Mesenchymal stem cell (in vitro differentiated cells and primary cell): ENCODE results near the gene SEPTIN10.
A peak's percentile ranks its signal among the peaks of the same experiment; 100 is the strongest.

Experiments used
- DNase-seq: peaks from one replicate; pipeline ENCODE4 v3.0.0-alpha.2; 2013
- H2AFZ ChIP-seq: one replicate; pipeline ENCODE4 v1.6.1; 2013; ENCODE audit warnings: low read depth, mild to moderate bottlenecking, control low read depth, inconsistent platforms, low read length, moderate library complexity
- H2AK5ac ChIP-seq: 2 replicates; pipeline ENCODE4 v1.6.1; 2013; ENCODE audit warnings: low read length, moderate library complexity, mild to moderate bottlenecking, inconsistent platforms; ENCODE audit not compliant: severe bottlenecking
- H2BK120ac ChIP-seq: one replicate; pipeline ENCODE4 v1.6.1; 2013; ENCODE audit warnings: low read depth, mild to moderate bottlenecking, inconsistent platforms, low read length, moderate library complexity
- H2BK12ac ChIP-seq, 2 experiments: one replicate each; pipeline ENCODE4 v1.6.1; 2013; ENCODE audit warnings: inconsistent platforms in 2 of 2, low read length in 2 of 2, mild to moderate bottlenecking in 2 of 2, moderate library complexity in 2 of 2, control low read depth in 1 of 2
- H2BK15ac ChIP-seq: one replicate; pipeline ENCODE4 v1.6.1; 2013; ENCODE audit warnings: mild to moderate bottlenecking, low read depth, inconsistent platforms; ENCODE audit not compliant: poor library complexity, severe bottlenecking
- H2BK5ac ChIP-seq: 2 replicates; pipeline ENCODE4 v1.6.1; 2013; ENCODE audit warnings: low read depth, mild to moderate bottlenecking, low read length, control low read depth, inconsistent platforms; ENCODE audit not compliant: poor library complexity, severe bottlenecking
- H3K14ac ChIP-seq, 2 experiments: one replicate each; pipeline ENCODE4 v1.6.1; 2013; ENCODE audit warnings: inconsistent platforms in 2 of 2, low read length in 2 of 2, control low read depth in 1 of 2, mild to moderate bottlenecking in 1 of 2, moderate library complexity in 1 of 2
- H3K18ac ChIP-seq, 2 experiments: one replicate each; pipeline ENCODE4 v1.6.1; 2013; ENCODE audit warnings: inconsistent platforms in 2 of 2, low read length in 2 of 2, control low read depth in 1 of 2, low read depth in 1 of 2, mild to moderate bottlenecking in 1 of 2
- H3K23ac ChIP-seq, 2 experiments: one replicate each; pipeline ENCODE4 v1.6.1; 2013; ENCODE audit warnings: inconsistent platforms in 2 of 2, low read length in 2 of 2, mild to moderate bottlenecking in 2 of 2, moderate library complexity in 2 of 2, control low read depth in 1 of 2
- H3K27ac ChIP-seq: 2 replicates; pipeline ENCODE4 v1.5.1; 2013; ENCODE audit warnings: mild to moderate bottlenecking, moderate library complexity, low read length, control low read depth, inconsistent platforms; ENCODE audit not compliant: poor library complexity, severe bottlenecking
- H3K27me3 ChIP-seq, 2 experiments: 2 replicates each; pipeline versions ENCODE4 v1.6.1 to v1.7.0; 2013; ENCODE audit warnings: low read length in 2 of 2, mild to moderate bottlenecking in 2 of 2, moderate library complexity in 2 of 2, control low read depth in 1 of 2, inconsistent platforms in 1 of 2; ENCODE audit not compliant: control insufficient read depth in 1 of 2, insufficient read depth in 1 of 2
- H3K36me3 ChIP-seq, 2 experiments: 2 replicates each; pipeline versions ENCODE4 v1.6.1 to v1.7.0; 2013; ENCODE audit warnings: low read length in 2 of 2, control low read depth in 1 of 2, inconsistent platforms in 1 of 2, low read depth in 1 of 2, mild to moderate bottlenecking in 1 of 2; ENCODE audit not compliant: insufficient read depth in 2 of 2, control insufficient read depth in 1 of 2
- H3K4ac ChIP-seq, 2 experiments: one replicate each; pipeline ENCODE4 v1.6.1; 2013; ENCODE audit warnings: inconsistent platforms in 2 of 2, low read length in 2 of 2, mild to moderate bottlenecking in 2 of 2, moderate library complexity in 2 of 2, control low read depth in 1 of 2, low read depth in 1 of 2
- H3K4me1 ChIP-seq: 2 replicates; pipeline ENCODE4 v1.6.1; 2013; ENCODE audit warnings: low read depth, low read length, control low read depth; ENCODE audit not compliant: control insufficient read depth, insufficient read depth
- H3K4me2 ChIP-seq: 2 replicates; pipeline ENCODE4 v1.6.1; 2013; ENCODE audit warnings: low read length, mild to moderate bottlenecking, inconsistent platforms; ENCODE audit not compliant: poor library complexity, severe bottlenecking
- H3K4me3 ChIP-seq, 2 experiments: 2 replicates each; pipeline versions ENCODE4 v1.5.1 to v1.7.0; 2013; ENCODE audit warnings: low read length in 2 of 2, mild to moderate bottlenecking in 2 of 2, control low read depth in 1 of 2, low read depth in 1 of 2; ENCODE audit not compliant: insufficient read depth in 1 of 2
- H3K79me1 ChIP-seq: replicated peaks from 2 replicates; pipeline ENCODE4 v1.6.1; 2013; ENCODE audit warnings: mild to moderate bottlenecking, control low read depth, low read length, inconsistent platforms; ENCODE audit not compliant: poor library complexity, severe bottlenecking
- H3K9ac ChIP-seq: 2 replicates; pipeline ENCODE4 v1.7.0; 2013; ENCODE audit warnings: mild to moderate bottlenecking, low read length, moderate library complexity
- H3K9me3 ChIP-seq: 2 replicates; pipeline ENCODE4 v1.7.0; 2013; ENCODE audit warnings: mild to moderate bottlenecking, low read length; ENCODE audit not compliant: control insufficient read depth
- H4K8ac ChIP-seq: one replicate; pipeline ENCODE4 v1.6.1; 2013; ENCODE audit warnings: inconsistent platforms, mild to moderate bottlenecking, low read length, moderate library complexity
- H4K91ac ChIP-seq: one replicate; pipeline ENCODE4 v1.6.1; 2013; ENCODE audit warnings: mild to moderate bottlenecking, low read length, inconsistent platforms
- WGBS: methylation state at CpG from one replicate; pipeline ENCODE4 v1.1.7; 2013; ENCODE audit warnings: mixed read lengths; 5-methylcytosine and 5-hydroxymethylcytosine counted together

Gene SEPTIN10

DNA sequence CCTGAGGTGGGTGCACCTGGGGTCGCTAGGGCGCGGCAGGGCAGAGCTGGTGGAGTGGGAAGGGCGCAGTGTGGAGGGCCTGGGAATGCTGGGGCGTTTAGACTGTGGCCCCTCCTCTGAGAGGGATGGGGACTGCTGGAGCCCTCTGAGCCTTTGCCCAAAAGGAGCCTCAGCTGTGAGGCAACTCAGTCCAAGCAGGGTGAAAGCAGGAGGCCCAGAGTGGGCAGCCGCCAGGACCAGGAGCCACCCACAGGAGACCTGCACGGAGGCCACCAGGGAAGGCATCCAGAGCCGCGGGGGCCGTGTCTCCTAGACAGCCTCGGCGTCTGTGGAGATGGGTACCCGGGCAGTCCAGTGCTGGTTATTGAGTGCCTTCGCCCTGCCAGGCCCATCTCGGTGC lies 114.9 kb downstream of the SEPTIN10 start:
- H3K4me1 ChIP-seq: peaks cover 13% of the 10 kb centered on the region
- H4K91ac ChIP-seq: no peak overlapping the region
- H3K23ac ChIP-seq: no peak overlapping the region
- H2AK5ac ChIP-seq: no peak overlapping the region
- H3K9me3 ChIP-seq: no peaks in the 10 kb centered on the region
- H3K9ac ChIP-seq: no peak overlapping the region
- H3K27ac ChIP-seq: no peak overlapping the region
- H3K27me3 ChIP-seq: peaks cover 0 to 3% of the 10 kb centered on the region in 2 experiments
- H2BK120ac ChIP-seq: no peak overlapping the region
- no peak overlapping the region for H3K14ac ChIP-seq
- no peak for DNase-seq
- H3K4ac ChIP-seq: no peak overlapping the region
- peaks cover 4 to 10% of the 10 kb centered on the region in 2 experiments for H3K36me3 ChIP-seq
- H4K8ac ChIP-seq: no peak overlapping the region
- no peak overlapping the region for H2BK5ac ChIP-seq
- H3K79me1 ChIP-seq: no peaks in the 10 kb centered on the region
- no peak overlapping the region for H3K4me2 ChIP-seq
- no peak overlapping the region for H2BK15ac ChIP-seq
- H3K4me3 ChIP-seq: no peak overlapping the region
- H2AFZ ChIP-seq: no peak overlapping the region
- 91% methylated on average over 15 of the region's 15 CpGs for WGBS
- no peak overlapping the region for H3K18ac ChIP-seq
- H2BK12ac ChIP-seq: no peak overlapping the region

DNA sequence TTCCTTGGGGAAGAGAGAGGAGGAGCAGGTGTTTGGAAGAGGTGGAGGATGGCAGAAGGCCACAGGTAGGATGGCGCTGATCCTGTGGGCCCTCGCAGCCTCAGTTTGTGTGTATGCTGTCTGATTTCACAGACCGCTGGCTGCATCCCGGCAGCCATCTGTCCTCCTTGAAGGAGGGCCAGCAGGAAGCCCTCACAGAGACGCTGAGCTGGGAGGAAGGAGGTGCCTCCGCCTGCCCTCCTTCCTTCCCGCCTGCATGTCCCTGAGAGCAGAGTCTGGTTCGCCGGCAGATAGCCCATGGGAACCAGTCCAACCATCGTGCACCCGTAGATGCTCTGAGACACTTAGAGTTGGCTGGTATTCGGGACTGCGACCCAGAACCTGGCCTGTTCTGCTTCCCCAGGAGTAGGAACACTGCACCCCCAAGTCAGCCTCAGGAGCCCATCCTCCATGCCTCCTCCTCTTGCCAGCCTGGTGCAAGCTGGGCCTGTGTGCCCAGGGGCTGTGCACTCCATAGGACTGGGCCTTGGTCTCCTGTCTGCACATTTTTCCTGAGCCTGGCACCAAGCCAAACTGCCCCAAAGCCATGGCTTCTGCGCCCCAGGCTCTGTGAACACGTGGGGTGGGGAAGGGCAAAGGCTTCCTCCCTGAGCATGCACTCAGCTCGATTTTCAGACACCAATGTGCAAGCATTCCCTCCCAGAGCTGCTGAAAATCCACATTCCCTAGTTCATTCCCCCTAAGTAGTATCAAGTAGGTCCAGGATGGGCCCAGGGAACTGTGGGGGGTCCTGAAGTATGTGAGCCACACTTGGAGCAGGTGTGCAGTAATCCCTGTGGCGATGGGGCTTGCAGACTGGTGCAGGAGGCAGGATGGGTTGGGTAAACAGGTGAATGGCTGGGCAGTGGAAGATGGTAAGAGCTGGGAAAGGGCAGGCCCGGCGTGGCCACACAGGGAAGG lies 115.6 kb downstream of the SEPTIN10 start:
- Histone ChIP-seq H3K9ac (no peak overlapping the region), H3K4ac (no peak overlapping the region), H2AFZ (no peak overlapping the region), H3K36me3 (peaks cover 7% of the 10 kb centered on the region in 2 experiments), H2BK12ac (no peak overlapping the region), H2BK120ac (no peak overlapping the region), H3K4me2 (no peak overlapping the region), H3K4me1 (peaks cover 13% of the 10 kb centered on the region), H3K23ac (no peak overlapping the region), H3K79me1 (no peaks in the 10 kb centered on the region), H3K27me3 (peaks cover 0 to 3% of the 10 kb centered on the region in 2 experiments), H2BK15ac (no peak overlapping the region), H3K27ac (no peak overlapping the region), H4K8ac (no peak overlapping the region), H4K91ac (no peak overlapping the region), H2BK5ac (no peak overlapping the region), H3K18ac (peak overlapping the region in 1 of 2 experiments; percentile 38), H3K14ac (peak overlapping the region in 1 of 2 experiments; percentile 55), H3K9me3 (no peaks in the 10 kb centered on the region), H2AK5ac (no peak overlapping the region), H3K4me3 (no peak overlapping the region)
- WGBS: 84% methylated on average over 18 of the region's 19 CpGs
- DNase-seq: no peak

DNA sequence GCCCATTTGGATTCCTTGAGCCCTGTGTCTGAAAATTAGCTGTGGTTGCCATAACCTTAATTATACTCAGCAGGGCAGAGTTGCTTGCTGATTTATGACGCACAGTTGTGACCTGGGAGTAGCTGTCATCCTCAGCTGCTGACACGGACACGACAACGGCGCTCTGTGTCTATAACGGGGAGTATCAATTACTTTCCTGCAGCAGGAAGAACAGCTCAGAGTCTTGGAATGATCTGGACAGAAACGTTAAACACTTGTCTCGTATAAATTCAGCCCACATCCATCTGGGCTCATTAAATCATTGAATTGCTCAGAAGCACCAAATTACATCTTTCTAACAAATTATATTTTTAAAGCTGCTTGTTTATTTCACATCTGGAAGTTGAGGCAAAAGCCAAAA lies 116.3 kb downstream of the SEPTIN10 start:
- Histone ChIP-seq H2BK12ac (no peak overlapping the region), H2AK5ac (no peak overlapping the region), H3K4ac (no peak overlapping the region), H3K36me3 (peaks cover 11 to 14% of the 10 kb centered on the region in 2 experiments), H3K4me3 (no peak overlapping the region), H4K91ac (no peak overlapping the region), H3K79me1 (no peaks in the 10 kb centered on the region), H2BK120ac (no peak overlapping the region), H3K23ac (no peak overlapping the region), H3K18ac (no peak overlapping the region), H2AFZ (no peak overlapping the region), H3K4me2 (no peak overlapping the region), H3K27ac (no peak overlapping the region), H3K27me3 (peaks cover 0 to 3% of the 10 kb centered on the region in 2 experiments), H2BK5ac (no peak overlapping the region), H4K8ac (no peak overlapping the region), H3K9ac (no peak overlapping the region), H3K14ac (no peak overlapping the region), H3K9me3 (no peaks in the 10 kb centered on the region), H2BK15ac (no peak overlapping the region), H3K4me1 (peaks cover 13% of the 10 kb centered on the region)
- WGBS: 7% methylated on average over 8 of the region's 8 CpGs
- peak; percentile 57 for DNase-seq

DNA sequence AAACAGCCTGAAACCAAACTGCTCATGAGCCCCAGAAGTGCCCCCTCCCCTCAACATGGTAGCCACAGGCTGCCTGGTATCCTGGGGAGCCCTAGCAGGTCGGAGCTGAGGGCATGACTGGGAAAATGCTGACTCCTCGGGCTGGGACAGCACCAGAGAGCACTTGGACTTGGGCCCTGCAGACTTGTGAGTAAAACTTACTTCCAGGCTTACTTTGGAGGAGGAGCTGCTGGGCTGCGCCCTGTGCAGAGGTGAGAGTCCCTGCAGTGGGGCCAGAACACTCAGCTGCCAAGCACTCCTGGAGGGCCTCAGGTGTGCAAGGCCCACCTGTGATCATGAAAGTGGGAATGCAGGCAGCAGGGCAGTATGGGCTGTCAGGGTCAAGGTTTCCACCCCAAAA lies 119.4 kb downstream of the SEPTIN10 start:
- H3K9me3 ChIP-seq: no peaks in the 10 kb centered on the region
- no peak overlapping the region for H3K4me3 ChIP-seq
- no peak overlapping the region for H3K9ac ChIP-seq
- H2BK5ac ChIP-seq: no peak overlapping the region
- no peak overlapping the region for H2AFZ ChIP-seq
- H3K4me1 ChIP-seq: peaks cover 13% of the 10 kb centered on the region
- no peak overlapping the region for H3K4me2 ChIP-seq
- H3K18ac ChIP-seq: no peak overlapping the region
- no peak overlapping the region for H3K27ac ChIP-seq
- no peak overlapping the region for H2BK15ac ChIP-seq
- H2BK120ac ChIP-seq: no peak overlapping the region
- no peak overlapping the region for H3K23ac ChIP-seq
- H2BK12ac ChIP-seq: no peak overlapping the region
- peaks cover 0 to 2% of the 10 kb centered on the region in 2 experiments for H3K27me3 ChIP-seq
- no peak overlapping the region for H3K14ac ChIP-seq
- H4K91ac ChIP-seq: no peak overlapping the region
- H2AK5ac ChIP-seq: peak overlapping the region; percentile 17
- DNase-seq: no peak
- H3K4ac ChIP-seq: no peak overlapping the region
- H4K8ac ChIP-seq: no peak overlapping the region
- H3K79me1 ChIP-seq: no peaks in the 10 kb centered on the region
- WGBS: 85% methylated on average over 3 of the region's 3 CpGs
- peaks cover 12 to 16% of the 10 kb centered on the region in 2 experiments for H3K36me3 ChIP-seq
